Nephron (organoid): ENCODE measurements around the gene TOR4A.

ENCODE experiments used
- H3K27ac Mint-ChIP-seq, 3 experiments: 2 replicates each; pipeline ENCODE4 v1.8.0; 2020; ENCODE audit warnings: mixed read lengths in 3 of 3, mild to moderate bottlenecking in 2 of 3, moderate library complexity in 1 of 3
- H3K27me3 Mint-ChIP-seq: 2 replicates; pipeline ENCODE4 v1.8.0; 2021; ENCODE audit warnings: low read depth, mild to moderate bottlenecking, moderate library complexity, mixed read lengths
- H3K36me3 Mint-ChIP-seq: 2 replicates; pipeline ENCODE4 v1.8.0; 2020; ENCODE audit warnings: low read depth, mixed read lengths
- H3K4me1 Mint-ChIP-seq: 2 replicates; pipeline ENCODE4 v1.8.0; 2020; ENCODE audit warnings: mixed read lengths
- H3K4me3 Mint-ChIP-seq, 3 experiments: 2 replicates each; pipeline ENCODE4 v1.8.0; 2020; ENCODE audit warnings: mild to moderate bottlenecking in 3 of 3, mixed read lengths in 3 of 3, moderate library complexity in 2 of 3
- H3K9me3 Mint-ChIP-seq: 2 replicates; pipeline ENCODE4 v1.8.0; 2020; ENCODE audit warnings: mixed read lengths
- TF ChIP-seq, protein P1 (sequence below), 3 experiments: fragments of 200-600 bp; sonication (generic); IDR thresholded peaks; one replicate each; pipeline ENCODE4 v1.5.0; 2021; ENCODE audit warnings: antibody characterized with exemption in 3 of 3; ENCODE audit not compliant: unreplicated experiment in 3 of 3

TOR4A gene

DNA sequence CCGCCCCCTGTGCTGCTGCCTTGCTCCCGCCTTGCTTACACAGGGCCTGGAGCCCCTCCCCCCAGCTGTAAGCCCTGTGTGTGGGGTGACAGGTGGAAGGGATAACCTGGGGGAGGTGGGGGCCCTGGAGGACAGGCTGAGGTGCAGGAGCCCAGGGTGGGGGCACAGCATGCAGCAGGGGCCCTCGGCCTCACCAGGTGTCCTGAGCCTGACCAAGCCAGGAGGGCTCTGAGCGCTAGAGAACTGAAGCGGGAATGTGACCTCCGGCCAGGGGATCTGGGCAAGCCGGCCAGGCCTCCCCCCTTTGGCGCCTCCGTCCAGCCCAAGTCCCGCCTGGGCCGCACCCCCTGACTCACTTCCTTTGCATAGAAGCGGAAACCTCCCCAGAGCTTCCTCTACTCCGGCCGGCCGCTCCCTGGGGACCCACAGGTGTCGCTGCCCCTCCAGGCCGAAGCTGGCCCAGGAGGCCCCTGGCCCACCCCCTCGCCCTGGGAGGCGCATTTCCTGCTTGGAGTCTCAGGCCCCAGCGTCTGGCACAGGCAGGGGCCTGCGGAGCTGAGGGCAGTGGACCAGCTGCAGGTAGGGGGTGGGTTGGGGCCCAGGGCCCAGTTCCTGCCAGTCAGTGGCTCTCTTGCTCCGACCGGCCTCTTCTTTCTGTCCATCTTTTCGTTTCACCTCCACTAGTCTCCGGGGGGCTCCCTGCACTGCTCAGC is at the start of gene TOR4A:
Gene TOR4A (plus strand): TSS at position 398 of the 713 bp plus-strand sequence. CDS start 964 bp downstream, outside the sequence.
- Mint-ChIP-seq H3K36me3 (peaks cover 5% of the 10 kb centered on the region), H3K27ac (peak within 1 kb of the TSS; percentile 91 to 99 (median 93)), H3K4me3 (peak within 1 kb of the TSS; percentile 80 to 86 (median 85)), H3K27me3 (peaks cover 6% of the 10 kb centered on the region), H3K4me1 (peaks cover 23% of the 10 kb centered on the region), H3K9me3 (no peaks in the 10 kb centered on the region)
- TF ChIP-seq, protein P1, sequence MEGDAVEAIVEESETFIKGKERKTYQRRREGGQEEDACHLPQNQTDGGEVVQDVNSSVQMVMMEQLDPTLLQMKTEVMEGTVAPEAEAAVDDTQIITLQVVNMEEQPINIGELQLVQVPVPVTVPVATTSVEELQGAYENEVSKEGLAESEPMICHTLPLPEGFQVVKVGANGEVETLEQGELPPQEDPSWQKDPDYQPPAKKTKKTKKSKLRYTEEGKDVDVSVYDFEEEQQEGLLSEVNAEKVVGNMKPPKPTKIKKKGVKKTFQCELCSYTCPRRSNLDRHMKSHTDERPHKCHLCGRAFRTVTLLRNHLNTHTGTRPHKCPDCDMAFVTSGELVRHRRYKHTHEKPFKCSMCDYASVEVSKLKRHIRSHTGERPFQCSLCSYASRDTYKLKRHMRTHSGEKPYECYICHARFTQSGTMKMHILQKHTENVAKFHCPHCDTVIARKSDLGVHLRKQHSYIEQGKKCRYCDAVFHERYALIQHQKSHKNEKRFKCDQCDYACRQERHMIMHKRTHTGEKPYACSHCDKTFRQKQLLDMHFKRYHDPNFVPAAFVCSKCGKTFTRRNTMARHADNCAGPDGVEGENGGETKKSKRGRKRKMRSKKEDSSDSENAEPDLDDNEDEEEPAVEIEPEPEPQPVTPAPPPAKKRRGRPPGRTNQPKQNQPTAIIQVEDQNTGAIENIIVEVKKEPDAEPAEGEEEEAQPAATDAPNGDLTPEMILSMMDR (IDR thresholded peaks at IDR 0.05; ENCODE audit: unreplicated experiment in 3 of 3) = no peak

DNA sequence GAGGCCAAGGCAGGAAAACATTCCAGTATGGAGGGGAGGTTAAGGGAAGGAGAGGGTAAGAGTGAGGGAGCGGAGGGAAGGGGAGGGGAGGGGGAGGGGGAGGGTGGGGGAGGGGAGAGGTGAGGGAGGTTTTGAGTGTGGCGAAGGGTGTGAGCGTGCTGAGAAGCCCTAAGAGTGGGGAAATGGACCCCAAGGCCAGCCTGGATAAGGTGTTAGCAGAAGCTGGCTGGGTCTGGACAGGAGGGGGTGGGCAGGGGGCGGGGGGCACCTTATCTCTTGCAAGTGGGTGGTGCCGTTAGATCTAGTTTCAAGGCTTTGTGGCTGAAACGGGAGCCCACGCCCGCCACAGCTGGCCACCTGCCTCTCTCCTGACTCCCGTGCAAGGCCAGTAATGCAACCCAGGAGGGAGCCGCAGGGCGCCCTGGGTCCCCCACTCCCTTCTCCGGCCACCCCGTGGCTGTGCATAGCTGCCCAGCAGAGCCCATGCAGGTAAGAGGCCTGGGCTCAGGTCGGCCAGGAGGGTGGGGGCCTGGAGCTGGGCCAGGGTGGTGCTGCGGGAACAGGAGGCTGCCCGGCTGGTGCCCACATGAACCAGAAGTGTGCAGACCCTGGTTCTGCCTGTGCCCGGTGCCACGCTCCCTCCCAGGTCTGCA is 49.5 kb upstream of the TOR4A start:
- TF ChIP-seq, protein P1 (IDR thresholded peaks at IDR 0.05; ENCODE audit: unreplicated experiment in 3 of 3) = no peak
- H3K4me3 Mint-ChIP-seq = peak overlapping the region; percentile 24 to 59 (median 44)
- peak overlapping the region; percentile 41 to 65 (median 46) for H3K27ac Mint-ChIP-seq
- peaks cover 4% of the 10 kb centered on the region for H3K27me3 Mint-ChIP-seq
- peaks cover 5% of the 10 kb centered on the region for H3K4me1 Mint-ChIP-seq
- H3K36me3 Mint-ChIP-seq = no peaks in the 10 kb centered on the region
- H3K9me3 Mint-ChIP-seq = no peaks in the 10 kb centered on the region

DNA sequence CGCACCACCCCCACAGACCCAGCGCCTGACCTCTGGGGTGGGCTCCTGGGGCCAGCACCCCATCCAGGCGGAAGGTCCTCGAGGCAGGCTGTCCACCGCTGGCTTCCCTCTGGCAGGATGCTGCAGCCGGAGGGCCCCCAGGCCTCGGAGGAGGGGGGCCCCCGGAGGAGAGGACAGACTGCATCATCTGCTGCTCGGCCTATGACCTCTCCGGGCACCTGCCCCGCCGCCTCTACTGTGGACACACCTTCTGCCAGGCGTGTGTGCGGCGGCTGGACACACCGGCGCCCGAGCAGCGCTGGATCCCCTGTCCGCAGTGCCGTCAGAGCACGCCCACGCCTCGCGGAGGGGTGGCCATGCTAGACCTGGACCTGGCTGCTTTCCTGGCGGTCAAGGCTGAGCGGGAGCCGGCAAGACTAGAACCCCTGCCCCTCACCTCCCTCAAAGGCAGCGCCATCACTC is 49.0 kb upstream of the TOR4A start:
- Mint-ChIP-seq H3K27ac (no peak overlapping the region), H3K36me3 (no peaks in the 10 kb centered on the region), H3K4me3 (no peak overlapping the region), H3K4me1 (peaks cover 5% of the 10 kb centered on the region), H3K27me3 (peaks cover 4% of the 10 kb centered on the region), H3K9me3 (no peaks in the 10 kb centered on the region)
- TF ChIP-seq, protein P1 (IDR thresholded peaks at IDR 0.05; ENCODE audit: unreplicated experiment in 3 of 3) = no peak

DNA sequence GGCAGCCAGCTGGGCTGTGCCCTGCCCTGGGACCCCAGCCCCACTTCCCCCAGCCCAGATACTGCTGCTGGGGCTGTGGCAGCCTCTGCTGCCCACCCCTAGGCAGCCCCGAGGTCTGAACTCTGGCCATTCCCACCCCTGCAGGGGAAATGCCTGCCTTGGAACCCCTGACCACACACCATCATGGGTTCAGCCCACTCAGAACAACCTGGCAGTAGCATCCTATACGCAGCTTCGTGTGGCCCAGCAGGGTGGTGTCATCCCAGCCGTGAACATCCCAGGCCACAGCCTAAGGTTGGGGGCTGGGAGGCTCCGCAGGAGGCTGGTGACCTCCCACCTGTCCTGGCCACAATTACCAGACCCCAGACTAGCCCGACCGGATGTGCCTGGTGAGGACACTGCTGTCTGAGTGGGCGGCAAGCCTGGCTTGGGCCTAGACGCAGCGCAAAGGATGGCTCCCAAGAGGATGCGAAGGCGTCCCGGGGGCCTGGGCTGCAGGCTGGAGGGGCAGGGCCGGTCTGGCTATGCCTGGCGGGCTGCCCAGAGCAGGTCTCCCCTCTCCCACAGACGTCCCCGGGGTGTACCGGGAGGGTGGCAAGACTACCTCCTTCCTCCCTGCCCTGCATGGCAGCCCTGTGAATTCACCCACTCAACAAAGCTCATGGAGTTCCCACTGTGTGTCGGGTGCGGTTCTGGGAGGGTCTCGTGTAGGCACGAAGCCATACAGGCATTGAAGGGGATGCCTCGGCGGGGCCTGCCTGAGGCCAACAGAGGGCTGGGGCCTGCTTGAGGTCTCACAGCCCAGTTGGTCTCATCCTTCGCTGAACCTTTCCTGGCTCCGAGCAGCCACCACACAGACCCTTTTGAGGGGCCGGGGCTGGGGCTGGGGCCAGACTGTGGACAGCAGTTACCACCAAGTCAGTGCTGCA is 48.3 kb upstream of the TOR4A start:
- Mint-ChIP-seq H3K27ac (peak overlapping the region in 2 of 3 experiments; percentile 72 to 73), H3K4me3 (no peak overlapping the region), H3K27me3 (peaks cover 4% of the 10 kb centered on the region), H3K36me3 (no peaks in the 10 kb centered on the region), H3K9me3 (no peaks in the 10 kb centered on the region), H3K4me1 (peaks cover 5% of the 10 kb centered on the region)
- TF ChIP-seq, protein P1 (IDR thresholded peaks at IDR 0.05; ENCODE audit: unreplicated experiment in 3 of 3) = no peak

DNA sequence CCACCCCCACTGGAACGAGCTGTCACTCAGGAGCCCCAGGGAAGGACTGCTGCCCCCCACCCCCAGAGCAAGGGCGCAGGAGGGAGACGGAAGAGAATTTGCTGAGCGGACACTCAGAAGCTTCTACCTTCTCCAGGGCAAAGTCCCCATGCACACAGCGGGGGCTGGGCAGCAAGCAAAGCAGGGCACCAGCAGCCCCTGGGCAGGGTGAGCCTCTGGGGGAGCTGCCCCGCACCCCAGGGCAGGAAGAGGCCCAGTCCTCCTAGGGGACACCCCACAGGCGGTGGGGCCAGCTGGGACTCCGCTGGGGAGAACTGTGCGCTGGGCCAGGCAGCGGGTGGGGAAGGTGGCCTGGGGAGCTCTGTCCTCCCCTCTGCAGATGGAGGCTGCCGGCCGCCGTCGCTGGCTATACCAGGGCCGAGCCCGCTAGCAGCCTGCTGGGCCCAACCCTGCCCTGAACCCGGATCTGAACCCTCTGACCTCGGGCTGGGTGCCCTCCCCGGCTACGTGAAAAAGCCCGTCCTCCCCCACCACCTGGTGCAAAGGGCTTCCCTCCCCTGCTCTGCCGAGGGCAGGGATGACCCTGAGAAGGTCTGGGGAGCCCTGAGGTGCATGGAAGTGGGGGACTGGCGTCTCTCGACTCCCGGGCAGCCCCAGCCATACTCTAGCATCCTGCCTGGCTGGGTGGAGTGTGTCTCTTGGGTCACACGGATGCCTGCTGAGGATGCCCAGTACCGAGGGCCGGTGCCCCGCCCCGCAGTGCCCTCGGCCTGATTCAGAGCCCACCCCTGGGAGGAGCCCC is 47.4 kb upstream of the TOR4A start:
- peaks cover 7% of the 10 kb centered on the region for H3K27me3 Mint-ChIP-seq
- H3K36me3 Mint-ChIP-seq = no peaks in the 10 kb centered on the region
- peak overlapping the region in 2 of 3 experiments; percentile 72 to 73 for H3K27ac Mint-ChIP-seq
- TF ChIP-seq, protein P1 (IDR thresholded peaks at IDR 0.05; ENCODE audit: unreplicated experiment in 3 of 3) = no peak
- no peak overlapping the region for H3K4me3 Mint-ChIP-seq
- no peaks in the 10 kb centered on the region for H3K9me3 Mint-ChIP-seq
- peaks cover 9% of the 10 kb centered on the region for H3K4me1 Mint-ChIP-seq
